ENCODE results near the gene PTPRG.

The PTPRG gene

GRCh38 chr3:61841111-61841845 is 279.9 kb downstream of the PTPRG start:
- H3K27me3 ChIP-seq (ENCODE audit: insufficient read depth, low read depth): no peaks in the 10 kb centered on the region
- no peak overlapping the region for H3K4me2 ChIP-seq
- no peak overlapping the region for H3K9ac ChIP-seq
- H2AFZ ChIP-seq (ENCODE audit: low read depth): no peak overlapping the region
- no peak for TF ChIP-seq CTCF (conservative IDR thresholded peaks at IDR 0.05; ENCODE audit: low read depth, low read length)
- no peaks in the 10 kb centered on the region for H3K36me3 ChIP-seq (ENCODE audit: insufficient read depth)
- H3K4me3 ChIP-seq (IDR thresholded peaks at IDR 0.05; ENCODE audit: insufficient read depth, low read depth, low read length): no peak overlapping the region
- no peaks in the 10 kb centered on the region for H4K20me1 ChIP-seq (ENCODE audit: insufficient read depth)
- no peaks in the 10 kb centered on the region for H3K79me2 ChIP-seq (ENCODE audit: insufficient read depth, low read depth)
- H3K4me1 ChIP-seq (ENCODE audit: low read depth, poor library complexity, severe bottlenecking): no peaks in the 10 kb centered on the region
- H3K27ac ChIP-seq: no peak overlapping the region

GRCh38 chr3:61841988-61842387 is 280.6 kb downstream of the PTPRG start:
- H3K4me3 ChIP-seq (IDR thresholded peaks at IDR 0.05; ENCODE audit: insufficient read depth, low read depth, low read length): no peak overlapping the region
- no peaks in the 10 kb centered on the region for H4K20me1 ChIP-seq (ENCODE audit: insufficient read depth)
- TF ChIP-seq CTCF (conservative IDR thresholded peaks at IDR 0.05; ENCODE audit: low read depth, low read length): no peak
- no peaks in the 10 kb centered on the region for H3K4me1 ChIP-seq (ENCODE audit: low read depth, poor library complexity, severe bottlenecking)
- no peaks in the 10 kb centered on the region for H3K36me3 ChIP-seq (ENCODE audit: insufficient read depth)
- no peak overlapping the region for H3K27ac ChIP-seq
- H3K79me2 ChIP-seq (ENCODE audit: insufficient read depth, low read depth): no peaks in the 10 kb centered on the region
- H3K4me2 ChIP-seq: no peak overlapping the region
- no peaks in the 10 kb centered on the region for H3K27me3 ChIP-seq (ENCODE audit: insufficient read depth, low read depth)
- H2AFZ ChIP-seq (ENCODE audit: low read depth): no peak overlapping the region
- H3K9ac ChIP-seq: no peak overlapping the region

- no peaks in the 10 kb centered on the region for H3K79me2 ChIP-seq (ENCODE audit: insufficient read depth, low read depth)
- H3K4me1 ChIP-seq (ENCODE audit: low read depth, poor library complexity, severe bottlenecking): no peaks in the 10 kb centered on the region
- no peak overlapping the region for H3K4me2 ChIP-seq
- H3K9ac ChIP-seq: no peak overlapping the region
- no peak overlapping the region for H3K27ac ChIP-seq
- H2AFZ ChIP-seq (ENCODE audit: low read depth): no peak overlapping the region
- no peak for TF ChIP-seq CTCF (conservative IDR thresholded peaks at IDR 0.05; ENCODE audit: low read depth, low read length)
- no peaks in the 10 kb centered on the region for H3K36me3 ChIP-seq (ENCODE audit: insufficient read depth)
- no peaks in the 10 kb centered on the region for H3K27me3 ChIP-seq (ENCODE audit: insufficient read depth, low read depth)
- H3K4me3 ChIP-seq (IDR thresholded peaks at IDR 0.05; ENCODE audit: insufficient read depth, low read depth, low read length): no peak overlapping the region
- H4K20me1 ChIP-seq (ENCODE audit: insufficient read depth): no peaks in the 10 kb centered on the region
Observed at GRCh38 chr3:61844346-61844745, 283.0 kb downstream of the PTPRG start.

GRCh38 chr3:61846488-61846887 is 285.1 kb downstream of the PTPRG start:
- no peak overlapping the region for H3K9ac ChIP-seq

More at GRCh38 chr3:61846488-61846887, 285.1 kb downstream of the PTPRG start:
- Histone ChIP-seq H3K4me2 (no peak overlapping the region), H3K36me3 (ENCODE audit: insufficient read depth) (no peaks in the 10 kb centered on the region), H3K27me3 (ENCODE audit: insufficient read depth, low read depth) (no peaks in the 10 kb centered on the region), H3K27ac (no peak overlapping the region), H2AFZ (ENCODE audit: low read depth) (no peak overlapping the region), H3K4me3 (IDR thresholded peaks at IDR 0.05; ENCODE audit: insufficient read depth, low read depth, low read length) (no peak overlapping the region), H4K20me1 (ENCODE audit: insufficient read depth) (no peaks in the 10 kb centered on the region), H3K79me2 (ENCODE audit: insufficient read depth, low read depth) (no peaks in the 10 kb centered on the region), H3K4me1 (ENCODE audit: low read depth, poor library complexity, severe bottlenecking) (no peaks in the 10 kb centered on the region)
- TF ChIP-seq CTCF (conservative IDR thresholded peaks at IDR 0.05; ENCODE audit: low read depth, low read length): no peak
